ENCODE data around the gene DPH1.
A peak's percentile ranks its signal among the peaks of the same experiment; 100 is the strongest.

Gene DPH1

GRCh38 chr17:2068519-2069051 lies 38.6 kb downstream of the DPH1 start:
- DNase-seq (ENCODE audit: low read depth) = peak; percentile 66
- TF ChIP-seq, protein P1, sequence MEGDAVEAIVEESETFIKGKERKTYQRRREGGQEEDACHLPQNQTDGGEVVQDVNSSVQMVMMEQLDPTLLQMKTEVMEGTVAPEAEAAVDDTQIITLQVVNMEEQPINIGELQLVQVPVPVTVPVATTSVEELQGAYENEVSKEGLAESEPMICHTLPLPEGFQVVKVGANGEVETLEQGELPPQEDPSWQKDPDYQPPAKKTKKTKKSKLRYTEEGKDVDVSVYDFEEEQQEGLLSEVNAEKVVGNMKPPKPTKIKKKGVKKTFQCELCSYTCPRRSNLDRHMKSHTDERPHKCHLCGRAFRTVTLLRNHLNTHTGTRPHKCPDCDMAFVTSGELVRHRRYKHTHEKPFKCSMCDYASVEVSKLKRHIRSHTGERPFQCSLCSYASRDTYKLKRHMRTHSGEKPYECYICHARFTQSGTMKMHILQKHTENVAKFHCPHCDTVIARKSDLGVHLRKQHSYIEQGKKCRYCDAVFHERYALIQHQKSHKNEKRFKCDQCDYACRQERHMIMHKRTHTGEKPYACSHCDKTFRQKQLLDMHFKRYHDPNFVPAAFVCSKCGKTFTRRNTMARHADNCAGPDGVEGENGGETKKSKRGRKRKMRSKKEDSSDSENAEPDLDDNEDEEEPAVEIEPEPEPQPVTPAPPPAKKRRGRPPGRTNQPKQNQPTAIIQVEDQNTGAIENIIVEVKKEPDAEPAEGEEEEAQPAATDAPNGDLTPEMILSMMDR (conservative IDR thresholded peaks at IDR 0.05; ENCODE audit: low read depth, low read length) = no peak
- H3K4me3 ChIP-seq (ENCODE audit: low read length) = no peak overlapping the region

GRCh38 chr17:2070241-2071023 lies 40.5 kb downstream of the DPH1 start:
- no peak overlapping the region for H3K4me3 ChIP-seq (ENCODE audit: low read length)
- DNase-seq (ENCODE audit: low read depth) = no peak
- TF ChIP-seq, protein P1 (conservative IDR thresholded peaks at IDR 0.05; ENCODE audit: low read depth, low read length) = no peak

DNA sequence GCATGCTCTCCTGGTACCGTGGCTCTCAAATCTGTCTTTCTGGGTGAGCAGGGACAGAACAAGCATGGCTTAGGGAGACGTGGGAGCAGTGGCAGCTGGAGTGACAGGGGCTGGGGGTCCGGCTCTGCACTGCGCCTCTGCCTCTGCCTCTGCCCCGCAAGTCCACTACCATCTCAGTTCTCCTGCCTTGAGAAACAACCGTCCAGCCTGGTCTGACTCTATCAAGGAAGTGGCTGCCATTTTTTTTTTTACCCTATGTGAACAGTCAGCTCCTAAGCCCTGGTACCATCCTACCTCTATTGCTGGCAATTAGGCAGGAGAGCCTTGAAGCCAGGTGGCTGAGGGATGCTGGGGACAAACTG lies 41.1 kb downstream of the DPH1 start:
- no peak overlapping the region for H3K4me3 ChIP-seq (ENCODE audit: low read length)
- TF ChIP-seq, protein P1 (conservative IDR thresholded peaks at IDR 0.05; ENCODE audit: low read depth, low read length) = no peak
- no peak for DNase-seq (ENCODE audit: low read depth)

DNA sequence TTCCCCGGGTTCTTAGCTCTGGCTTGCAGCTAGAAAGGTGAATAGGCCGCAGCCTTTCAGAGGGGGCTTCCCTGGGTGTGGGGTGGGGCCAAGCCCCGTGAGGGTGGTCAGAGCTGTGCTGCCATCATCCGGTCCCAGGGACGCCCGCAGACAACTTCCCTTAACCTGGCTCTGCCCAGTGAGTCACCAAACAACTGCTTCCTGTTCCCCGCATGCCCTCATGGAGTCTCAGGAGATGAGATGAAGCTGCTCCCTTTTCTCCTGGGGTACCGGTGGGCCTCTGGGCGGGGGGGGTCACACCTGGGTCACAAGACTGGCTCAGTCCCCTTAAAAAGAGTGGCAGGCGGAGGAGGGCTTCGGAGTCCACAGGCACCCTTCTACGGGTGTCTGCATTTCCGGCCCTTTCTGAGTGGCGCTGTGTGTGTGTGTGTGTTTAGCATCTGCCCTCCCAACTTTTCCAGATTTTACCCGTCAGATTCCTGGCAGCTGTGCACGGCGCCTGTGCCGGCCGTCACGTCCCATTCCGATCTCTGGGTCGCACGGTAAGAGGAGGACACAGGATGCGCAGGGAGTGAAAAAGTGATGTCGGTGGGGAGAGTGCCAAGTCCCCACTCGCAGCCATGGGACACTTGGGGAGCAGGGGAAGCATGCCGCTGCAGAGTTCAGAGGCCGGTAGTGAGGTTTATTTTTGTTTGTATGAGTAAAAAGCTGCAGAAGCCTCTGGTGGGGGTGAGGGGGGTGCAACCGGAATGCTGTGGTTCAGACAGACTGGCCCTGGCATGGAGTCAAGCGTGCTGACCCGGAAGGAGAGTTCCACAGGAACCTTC lies 41.7 kb downstream of the DPH1 start:
- TF ChIP-seq, protein P1 (conservative IDR thresholded peaks at IDR 0.05; ENCODE audit: low read depth, low read length) = no peak
- no peak for DNase-seq (ENCODE audit: low read depth)
- no peak overlapping the region for H3K4me3 ChIP-seq (ENCODE audit: low read length)

DNA sequence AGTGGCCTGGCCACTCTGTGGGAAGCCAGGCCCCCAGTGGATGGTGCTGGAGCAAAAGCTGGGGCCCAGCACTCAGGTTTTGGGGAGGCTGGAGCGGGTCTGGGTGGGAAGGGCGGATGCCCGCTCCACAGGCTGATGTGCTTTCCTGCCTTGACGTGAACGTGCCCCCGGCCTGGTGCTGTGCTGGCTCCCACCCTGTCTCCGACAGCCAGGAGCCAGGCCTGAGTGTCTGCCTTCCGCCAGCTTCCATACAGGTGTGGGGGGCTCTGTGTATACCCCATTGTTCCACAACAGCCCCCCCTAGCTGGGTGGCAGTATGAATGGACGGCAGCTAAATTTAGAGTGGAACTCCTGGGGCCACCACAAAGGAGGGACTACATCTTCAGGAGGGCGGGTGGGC lies 45.0 kb downstream of the DPH1 start:
- DNase-seq (ENCODE audit: low read depth) = no peak
- TF ChIP-seq, protein P1 (conservative IDR thresholded peaks at IDR 0.05; ENCODE audit: low read depth, low read length) = no peak
- no peak overlapping the region for H3K4me3 ChIP-seq (ENCODE audit: low read length)

GRCh38 chr17:2075336-2076086 lies 45.6 kb downstream of the DPH1 start:
- TF ChIP-seq, protein P1 (conservative IDR thresholded peaks at IDR 0.05; ENCODE audit: low read depth, low read length) = peak; percentile 8
- DNase-seq (ENCODE audit: low read depth) = no peak
- H3K4me3 ChIP-seq (ENCODE audit: low read length) = no peak overlapping the region

Data from retinal pigment epithelial cell (primary cell).